DMS153 (cell line): ENCODE data around the gene TREH.
"Not testable (repeated sequence)": the region's sequence is repeated elsewhere in the genome, so short reads cannot be mapped to it uniquely, and the experiment has no call there.

Experiments
- DNase-seq: peaks from one replicate; lab custom pipeline; 2025; lab: John Stamatoyannopoulos, UW

The TREH gene

GRCh38 chr11:118696673-118697226 lies 17.3 kb upstream of the TREH start:
- DNase-seq = no peak

- DNase-seq = no peak
Measured at GRCh38 chr11:118694771-118695170, 15.3 kb upstream of the TREH start.

GRCh38 chr11:118694185-118694584 lies 14.7 kb upstream of the TREH start:
- DNase-seq = no peak

- DNase-seq = no peak
Measured at GRCh38 chr11:118691926-118692830, 12.7 kb upstream of the TREH start.

GRCh38 chr11:118690553-118691304 lies 11.3 kb upstream of the TREH start:
- DNase-seq = no peak

- DNase-seq = peak; percentile 86
Measured at GRCh38 chr11:118689852-118690552, 10.6 kb upstream of the TREH start.

GRCh38 chr11:118689503-118689851 lies 10.0 kb upstream of the TREH start:
- DNase-seq = no peak

- no peak for DNase-seq
Measured at GRCh38 chr11:118688851-118689502, 9.5 kb upstream of the TREH start.

GRCh38 chr11:118688339-118688738 lies 8.9 kb upstream of the TREH start:
- not testable (repeated sequence) for DNase-seq

GRCh38 chr11:118687906-118688305 lies 8.5 kb upstream of the TREH start:
- DNase-seq = no peak

- DNase-seq = no peak
Measured at GRCh38 chr11:118684187-118684586, 4.7 kb upstream of the TREH start.

- not testable (repeated sequence) for DNase-seq
Measured at GRCh38 chr11:118682939-118683338, 3.5 kb upstream of the TREH start.

GRCh38 chr11:118682372-118682771 lies 2.9 kb upstream of the TREH start:
- no peak for DNase-seq

GRCh38 chr11:118678908-118679307 lies 542 bp downstream of the TREH start:
- DNase-seq = not testable (repeated sequence)

GRCh38 chr11:118677977-118678376 lies 1.5 kb downstream of the TREH start:
- DNase-seq = no peak

- no peak for DNase-seq
Measured at GRCh38 chr11:118674082-118674435, 5.4 kb downstream of the TREH start.

- no peak for DNase-seq
Measured at GRCh38 chr11:118673361-118674081, 5.9 kb downstream of the TREH start.

GRCh38 chr11:118672846-118673245 lies 6.6 kb downstream of the TREH start:
- no peak for DNase-seq

GRCh38 chr11:118671254-118671653 lies 8.2 kb downstream of the TREH start:
- no peak for DNase-seq

GRCh38 chr11:118670063-118670462 lies 9.4 kb downstream of the TREH start:
- DNase-seq = no peak

GRCh38 chr11:118666371-118666770 lies 13.1 kb downstream of the TREH start:
- no peak for DNase-seq
